Stimulated activated CD4-positive, alpha-beta T cell treated with anti-CD3 and anti-CD28 coated beads, Interleukin-4, amount 100 ng/mL, for 4 hours (primary cell): ENCODE results near the gene PROKR1.
"Not testable (repeated sequence)": the region's sequence is repeated elsewhere in the genome, so short reads cannot be mapped to it uniquely, and the experiment has no call there.

Source experiments
- DNase-seq, 2 experiments: peaks; one replicate each; pipeline ENCODE4 v3.0.0-alpha.2; 2020

PROKR1 gene

DNA sequence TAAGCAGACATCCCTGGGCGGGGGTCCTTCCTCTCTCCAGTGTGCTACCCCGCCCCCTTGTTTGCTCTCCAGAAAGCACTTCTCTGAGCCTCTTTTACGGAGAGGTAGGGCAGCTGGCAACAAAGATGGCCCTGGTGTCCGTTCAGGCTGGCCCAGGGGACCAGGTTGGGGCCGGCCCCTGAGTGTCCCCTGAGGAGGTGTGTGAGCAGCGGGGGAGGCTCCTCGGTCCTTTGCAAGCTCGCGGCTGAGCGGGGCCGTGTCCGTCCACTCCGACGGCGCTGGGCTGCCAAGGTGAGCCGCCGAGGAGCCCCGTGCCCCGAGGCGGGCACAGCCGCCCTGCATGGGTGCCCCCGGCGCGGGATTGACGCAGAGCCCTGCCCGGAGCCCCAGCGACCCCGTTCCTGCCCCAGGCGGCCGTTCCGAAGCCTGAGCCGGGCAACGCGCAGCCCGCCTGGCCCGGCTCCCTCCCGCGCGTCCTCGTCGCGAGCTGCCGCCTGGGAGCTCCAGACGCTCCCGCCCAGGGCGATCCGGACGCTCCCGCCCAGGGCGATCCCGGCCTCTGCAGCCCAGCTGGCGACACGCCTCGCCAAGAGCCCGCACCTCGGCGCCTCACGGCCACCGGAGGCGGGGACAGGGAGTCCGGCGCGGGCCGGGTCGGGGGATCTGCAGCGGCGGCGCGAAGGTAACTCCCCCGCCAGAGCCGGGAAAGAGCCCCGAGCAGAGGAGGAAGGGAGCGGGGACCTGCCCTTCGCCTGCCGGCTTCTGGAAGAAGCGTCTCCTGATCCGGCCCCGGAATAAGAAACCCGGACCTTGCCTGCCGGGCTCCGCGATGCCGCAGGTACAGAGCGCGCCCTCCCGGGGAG, at the start of gene PROKR1:
Gene PROKR1 (plus strand): TSS at position 569 of the 863 bp plus-strand sequence. CDS start 2,243 bp downstream, outside the sequence.
- peak in 1 of 2 experiments; percentile 3 for DNase-seq

DNA sequence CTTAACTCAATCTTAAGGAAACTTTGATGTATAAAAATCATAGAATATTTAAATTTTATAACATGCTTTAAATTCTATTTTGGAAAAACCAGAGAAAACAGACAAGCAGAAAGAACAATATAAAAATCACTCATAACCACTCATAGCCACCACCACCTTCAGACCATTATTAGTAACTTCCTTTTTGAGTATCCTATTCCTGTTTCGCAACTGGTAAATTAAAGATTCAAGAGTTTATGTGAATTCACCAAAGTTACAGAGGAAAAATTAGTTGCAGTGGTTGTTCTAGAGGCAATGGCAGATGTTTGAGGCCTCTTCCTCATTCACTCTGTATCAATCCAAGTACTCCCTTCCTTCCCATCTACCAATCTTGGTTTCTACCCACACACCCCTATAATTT, 49.3 kb upstream of the PROKR1 start:
- DNase-seq: no peak

DNA sequence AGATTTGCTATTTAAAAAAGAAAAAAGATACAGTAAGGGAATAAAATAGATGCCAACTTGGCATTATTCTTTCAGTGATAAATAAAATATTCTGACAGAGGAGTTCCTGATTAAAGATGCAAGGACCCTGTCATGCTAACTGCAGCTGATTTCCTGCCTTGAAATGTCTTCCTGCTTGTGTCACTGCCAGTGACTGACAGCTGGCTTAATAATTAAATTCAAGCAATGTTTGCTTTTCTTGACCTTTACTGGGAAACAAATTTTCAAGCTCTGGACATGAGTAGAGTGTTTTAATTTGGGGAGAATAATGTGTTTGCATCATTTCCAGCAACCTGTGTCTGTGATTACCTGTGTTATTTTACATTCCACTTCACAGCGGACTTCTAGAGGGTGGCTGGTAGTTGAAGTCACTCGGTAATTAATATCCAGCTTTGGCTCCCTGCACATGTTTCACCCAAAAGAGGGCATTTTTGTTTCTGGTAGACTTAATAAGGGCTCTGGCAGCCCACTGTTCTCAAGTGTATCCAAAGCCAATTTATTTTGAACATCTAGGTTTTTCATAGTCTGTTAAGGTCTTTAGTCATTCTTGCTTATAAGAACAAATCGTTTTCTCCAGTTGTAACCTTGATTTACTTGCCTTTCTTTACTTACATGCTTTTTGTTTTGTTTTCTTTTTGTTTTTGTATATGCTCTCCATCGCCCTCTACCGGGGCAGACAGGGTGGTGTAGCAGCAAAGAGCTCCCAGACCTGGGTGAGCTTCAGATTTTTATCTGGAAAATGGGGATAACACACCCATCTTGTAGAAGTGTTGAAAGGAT, 48.5 kb upstream of the PROKR1 start:
- peak; percentile 25 to 40 for DNase-seq

DNA sequence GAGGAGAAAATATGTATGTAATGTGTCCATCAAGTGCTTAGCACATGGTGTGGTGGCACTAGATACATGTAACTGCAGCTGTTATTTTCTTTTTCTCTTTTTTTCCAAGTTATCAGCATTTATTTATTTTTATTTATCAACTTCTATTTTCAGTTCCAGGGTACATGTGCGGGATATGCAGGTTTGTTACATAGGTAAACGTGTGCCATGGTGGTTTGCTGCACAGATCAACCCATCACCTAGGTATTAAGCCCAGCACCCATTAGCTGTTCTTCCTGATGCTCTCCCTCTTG, 47.9 kb upstream of the PROKR1 start:
- DNase-seq: not testable (repeated sequence)

- DNase-seq: not testable (repeated sequence)
Measured at GRCh38 chr2:68600495-68600894, 42.9 kb upstream of the PROKR1 start.

GRCh38 chr2:68603059-68603458, 40.3 kb upstream of the PROKR1 start:
- DNase-seq: no peak

DNA sequence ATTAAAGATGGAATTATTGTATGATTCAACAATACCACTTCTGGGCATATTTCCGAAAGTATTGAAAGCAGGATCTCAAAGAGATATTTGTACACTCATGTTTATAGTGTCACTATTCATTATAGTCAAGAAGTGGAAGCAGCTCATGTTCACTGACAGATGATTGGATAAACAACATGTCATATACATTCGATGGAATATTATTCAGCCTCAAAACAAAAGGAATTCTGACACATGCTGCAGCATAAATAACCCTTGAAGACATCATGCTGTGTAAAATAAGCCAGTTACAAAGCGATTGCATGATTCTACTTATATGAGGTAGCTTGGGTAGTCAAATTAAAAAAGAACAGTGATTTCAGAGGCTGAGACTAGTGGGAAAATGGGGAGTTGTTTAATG, 39.3 kb upstream of the PROKR1 start:
- no peak for DNase-seq

GRCh38 chr2:68605939-68606338, 37.4 kb upstream of the PROKR1 start:
- DNase-seq: no peak

GRCh38 chr2:68606759-68607158, 36.6 kb upstream of the PROKR1 start:
- DNase-seq: no peak

DNA sequence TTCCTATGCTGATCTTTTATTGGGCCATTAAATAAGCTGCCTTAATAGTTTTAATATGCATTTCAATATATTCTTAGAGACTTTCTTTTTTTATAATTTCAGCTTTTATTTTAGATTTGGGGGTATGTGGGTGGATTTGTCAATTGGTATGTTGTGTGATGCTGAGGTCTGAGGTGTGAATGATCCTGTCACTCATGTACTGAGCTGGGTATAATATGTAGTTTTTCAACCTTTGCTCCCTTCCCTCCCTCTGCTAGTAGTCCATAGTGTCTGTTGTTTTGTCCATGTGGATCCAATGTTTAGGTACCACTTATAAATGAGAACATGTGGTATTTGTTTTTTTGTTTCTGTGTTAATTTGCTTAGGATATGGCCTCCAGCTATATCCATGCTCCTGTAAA, 35.5 kb upstream of the PROKR1 start:
- DNase-seq: no peak

- no peak for DNase-seq
Measured at GRCh38 chr2:68612765-68613519, 30.4 kb upstream of the PROKR1 start.

GRCh38 chr2:68620772-68621171, 22.6 kb upstream of the PROKR1 start:
- DNase-seq: no peak

DNA sequence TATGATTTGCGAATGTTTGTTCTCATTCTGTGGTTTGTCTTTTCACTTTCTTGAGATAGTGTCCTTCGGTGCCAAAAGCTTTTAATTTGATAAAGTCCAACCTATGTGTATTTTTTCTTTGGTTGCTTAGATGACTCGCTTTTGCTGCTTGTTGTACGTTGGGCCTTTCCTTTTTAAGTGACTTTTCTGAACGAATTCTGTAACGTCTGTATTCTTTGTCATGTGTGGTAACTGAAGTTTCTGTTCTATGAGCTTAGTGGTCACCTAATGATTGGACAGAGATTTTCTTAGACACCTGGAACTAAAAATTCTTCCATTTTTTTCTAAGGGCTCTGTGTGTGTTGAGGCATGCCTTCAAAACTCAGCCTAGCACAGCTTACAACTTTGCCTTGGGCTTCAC, 19.6 kb upstream of the PROKR1 start:
- DNase-seq: no peak

DNA sequence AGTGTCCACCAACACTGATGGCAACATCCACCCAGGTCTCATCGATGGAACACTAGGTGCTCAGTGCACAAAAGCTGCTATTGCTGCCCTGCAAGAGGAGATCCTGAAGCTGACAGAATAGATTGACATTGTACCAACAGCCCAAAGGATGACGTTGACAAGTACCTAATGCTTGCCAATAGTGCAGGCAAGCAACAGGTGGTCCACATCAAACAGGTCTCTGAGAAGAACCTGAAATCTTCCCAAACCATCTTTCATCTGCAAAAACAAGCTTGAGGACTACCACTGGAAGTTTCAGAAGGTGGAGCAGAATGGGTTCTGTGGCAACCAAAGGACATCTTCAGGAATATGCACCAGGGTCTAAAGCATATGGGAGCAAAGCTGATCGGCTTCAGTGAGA, 15.8 kb upstream of the PROKR1 start:
- DNase-seq: no peak

DNA sequence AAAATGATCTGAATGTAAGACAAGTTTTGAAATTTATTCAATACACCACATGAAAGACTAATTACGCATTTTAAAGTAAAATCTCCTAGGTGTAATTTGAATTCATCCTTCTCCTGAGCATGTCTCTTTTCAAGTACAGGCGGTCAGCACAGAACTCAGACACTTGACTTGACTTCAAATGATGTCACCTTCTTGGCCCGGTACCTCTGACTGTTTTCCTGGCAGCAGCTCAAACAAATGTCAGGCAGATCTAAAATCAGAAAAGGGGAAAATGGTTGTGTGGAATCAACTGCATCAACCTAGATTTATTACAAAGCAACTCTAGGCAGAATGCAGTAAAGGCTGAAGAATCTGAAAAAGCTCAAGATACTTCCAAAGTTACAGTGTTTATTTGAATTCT, 11.4 kb upstream of the PROKR1 start:
- no peak for DNase-seq

DNA sequence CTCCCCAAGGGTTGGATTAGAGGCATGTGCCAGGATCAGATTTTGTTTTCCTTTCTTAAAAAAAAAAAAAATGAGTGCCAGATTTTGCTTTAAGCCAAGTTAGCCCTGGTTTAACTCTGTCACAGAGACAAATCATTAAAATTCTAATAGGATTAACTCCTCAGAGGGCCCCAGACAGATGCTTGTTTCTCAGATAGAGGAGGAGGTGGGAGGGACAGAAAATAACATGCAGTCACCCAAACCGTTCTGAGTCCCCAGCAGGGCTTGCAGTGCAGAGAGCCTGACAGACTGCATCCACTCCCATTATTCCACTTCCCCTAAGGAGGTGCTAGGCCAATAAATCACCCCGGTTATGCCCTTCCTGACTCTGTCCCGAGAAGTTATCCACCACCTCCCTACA, 6.3 kb upstream of the PROKR1 start:
- DNase-seq: no peak

DNA sequence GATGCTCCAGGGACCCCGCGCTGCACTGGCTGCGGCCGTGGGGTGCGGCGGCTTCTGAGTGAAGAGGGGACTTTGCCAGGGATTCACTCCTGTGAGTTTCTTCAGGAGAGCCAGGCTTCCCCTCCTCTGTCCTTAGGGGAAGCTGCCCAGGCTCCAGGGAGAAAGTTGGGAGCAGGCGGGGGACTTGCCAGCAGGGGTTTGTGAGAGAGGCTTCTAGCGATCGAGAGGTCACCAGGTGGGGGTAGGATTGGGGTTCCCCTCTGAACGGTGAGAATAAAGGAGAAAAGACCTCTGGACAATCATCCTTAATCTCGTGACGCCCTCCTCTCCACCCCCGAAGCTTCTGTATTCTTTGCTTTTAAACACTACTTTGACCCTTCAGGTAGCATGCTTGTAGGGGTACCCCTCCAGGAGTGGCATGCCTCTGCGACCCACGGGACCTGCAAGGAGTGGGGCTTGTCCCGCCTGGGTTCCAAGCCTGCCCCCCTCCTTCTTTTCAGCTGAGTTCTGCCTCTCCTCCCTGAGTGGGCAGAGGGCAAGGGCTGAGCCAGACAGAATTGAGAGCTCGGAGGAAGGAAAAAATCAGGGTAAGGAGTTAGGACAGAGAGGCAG, 601 bp downstream of the PROKR1 start:
- no peak for DNase-seq

GRCh38 chr2:68645523-68645922, 2.1 kb downstream of the PROKR1 start:
- DNase-seq: no peak

- no peak for DNase-seq
Measured at GRCh38 chr2:68646303-68646702, 2.9 kb downstream of the PROKR1 start.

DNA sequence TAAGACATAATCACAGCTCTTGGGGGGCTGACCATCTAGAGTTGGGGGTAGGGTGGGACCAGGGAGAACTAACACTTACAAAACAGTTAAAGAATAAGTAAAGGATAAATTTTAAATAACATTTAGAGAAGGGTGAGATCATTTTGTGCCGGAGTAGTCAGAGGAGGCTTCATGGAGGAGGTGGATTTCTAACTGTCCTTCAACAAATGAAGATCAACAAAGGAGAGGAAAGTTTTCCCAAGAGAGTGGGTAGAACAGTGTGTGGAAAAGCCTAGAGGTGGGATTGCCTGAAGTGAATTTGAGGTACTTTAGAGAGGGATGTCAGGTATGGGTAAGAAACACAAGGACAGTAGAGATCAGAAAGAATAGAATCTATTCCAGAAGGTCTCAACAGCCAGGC, 7.3 kb downstream of the PROKR1 start:
- DNase-seq: no peak

DNA sequence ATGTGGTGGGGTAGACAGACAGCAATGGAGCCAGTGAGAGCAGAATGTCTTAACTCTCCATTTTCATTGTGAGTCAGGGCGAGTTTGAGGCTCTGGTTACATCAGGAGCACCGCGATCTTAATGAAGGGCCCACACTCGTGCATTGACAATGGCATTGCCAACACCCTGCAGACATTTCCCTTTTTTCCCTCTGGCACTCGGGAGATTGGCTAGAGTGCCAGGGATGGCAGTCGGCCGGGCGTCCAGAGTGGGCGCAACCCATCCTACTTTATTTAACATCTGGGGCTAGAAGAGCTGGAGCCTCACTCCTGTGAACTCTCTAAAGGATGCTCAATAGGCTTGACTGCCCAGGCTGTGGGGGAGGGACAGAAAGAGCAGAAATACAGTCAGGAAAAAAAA, 9.7 kb downstream of the PROKR1 start:
- no peak for DNase-seq

DNA sequence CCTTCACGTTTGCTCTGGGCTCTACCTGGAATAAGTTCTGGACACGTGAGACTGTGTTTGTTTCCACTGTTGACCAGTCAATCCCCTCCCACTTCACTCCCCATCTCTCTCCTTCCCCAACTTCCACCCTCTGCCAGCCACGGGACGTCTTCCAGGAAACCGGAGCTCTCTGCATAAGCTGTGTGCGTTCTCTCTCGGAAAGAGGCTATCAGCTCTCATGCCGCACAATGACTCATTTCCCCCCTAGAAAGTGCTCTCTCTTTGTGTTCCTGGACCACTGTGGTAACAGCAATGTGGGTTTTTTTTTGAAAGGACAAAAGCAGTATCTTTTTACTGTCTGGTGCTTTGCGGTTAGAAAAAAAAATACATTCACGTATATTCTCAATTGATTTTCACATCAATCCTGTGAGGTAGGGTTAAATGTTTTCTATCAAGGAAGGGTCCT, 10.2 kb downstream of the PROKR1 start:
- DNase-seq: peak; percentile 8 to 35

- no peak for DNase-seq
Measured at GRCh38 chr2:68658266-68658665, 14.9 kb downstream of the PROKR1 start.
